ENCODE data around the gene HEATR5B. TPM values are rescaled to one million over a fixed set of nuclear protein-coding genes. Genes with fewer than 3 reads are reported as not detected.

The HEATR5B gene
- total and polyA plus RNA-seq, 9 of the 15 experiments (the other 6 are each of a cell fraction or from before 2014, with no cell fraction given) = 4.2 to 21.7 (median 12.2) TPM

DNA sequence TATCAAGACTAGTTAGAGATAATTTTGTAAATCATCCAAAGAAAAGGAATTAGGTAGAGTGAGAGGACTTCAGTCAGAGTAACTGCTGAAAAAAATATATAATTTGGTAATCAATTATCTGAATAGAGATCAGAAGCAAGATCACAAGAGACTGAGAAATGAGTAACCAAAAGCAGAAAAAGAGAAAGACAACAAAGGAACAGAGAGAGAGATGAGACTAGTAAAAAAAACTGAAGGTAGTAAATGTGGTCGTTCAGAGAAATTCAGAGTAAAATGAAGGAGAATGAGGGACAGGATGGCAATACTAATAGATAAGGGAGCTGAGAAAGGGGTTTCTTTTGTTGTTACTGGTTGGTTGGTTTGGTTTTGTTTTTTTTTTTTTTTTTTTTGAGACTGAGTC lies 134.3 kb downstream of the HEATR5B start:
- WGBS (ENCODE audit: insufficient coverage, low coverage, missing lambda C conversion rate) = 29% methylated on average over 1 of the region's 1 CpG
- Histone ChIP-seq H3K79me2 (ENCODE audit: control insufficient read depth, insufficient read depth, low read length) (peaks cover 43% of the 10 kb centered on the region), H3K9ac (ENCODE audit: insufficient read depth in 1 of 2, low read depth in 2 of 2, low read length in 2 of 2) (no peak overlapping the region), H3K27me3 (ENCODE audit: control insufficient read depth in 2 of 2, insufficient read depth in 2 of 2, low read length in 2 of 2) (no peaks in the 10 kb centered on the region), H3K36me3 (ENCODE audit: control insufficient read depth, insufficient read depth, low read length) (peaks cover 3% of the 10 kb centered on the region; the same call in 1 of the 3 replicates), H3K4me3 (no peak overlapping the region), H2AFZ (ENCODE audit: low read depth, low read length) (no peak overlapping the region), H4K20me1 (replicated peaks; ENCODE audit: control insufficient read depth, insufficient read depth, low read length) (no peaks in the 10 kb centered on the region), H3K9me3 (replicated peaks; ENCODE audit: control insufficient read depth, insufficient read depth, low read depth, low read length) (no peaks in the 10 kb centered on the region), H3K9me1 (ENCODE audit: control insufficient read depth, insufficient read depth, low read length) (no peaks in the 10 kb centered on the region), H3K4me2 (ENCODE audit: insufficient read depth, low read length) (no peak overlapping the region), H3K27ac (ENCODE audit: extremely low read depth, low read depth, low read length) (no peak overlapping the region), H3K4me1 (replicated peaks in 1 of 2; ENCODE audit: control insufficient read depth in 2 of 2, insufficient read depth in 2 of 2, low read length in 2 of 2) (peaks cover 0 to 9% of the 10 kb centered on the region in 2 experiments; a peak in 2 of 5 replicates)
- ChIA-PET CTCF (ENCODE audit: low intra/inter-chr PET ratio) (no interaction called here), POLR2A (interaction anchor here (0.7 to 1.9 kb wide), 2 partner anchors 12 to 14 kb away, joined by 3 to 4 read pairs; no protein-coding TSS in a partner anchor)
- ATAC-seq (no peak), FAIRE-seq (no peak), DNase-seq (ENCODE audit: extremely low read depth in 1 of 4, low spot score in 3 of 4) (no peak)
- no TSS peak for BruUV-seq (replicated peaks)
- intact Hi-C loops (cut with micrococcal nuclease) = no loop called here
- in situ Hi-C loops (cut with MboI) = no loop called here
- TF ChIP-seq BCL6 (CRISPR knock-in tag; IDR thresholded peaks at IDR 0.05) (no peak), MTA3 (IDR thresholded peaks at IDR 0.05; ENCODE audit: borderline replicate concordance) (no peak), MCM5 (IDR thresholded peaks at IDR 0.05; ENCODE audit: low read depth) (no peak), ZMIZ1 (IDR thresholded peaks at IDR 0.05; ENCODE audit: low read depth in 2 of 2, low read length in 2 of 2) (no peak), HNRNPL (IDR thresholded peaks at IDR 0.05; ENCODE audit: low read depth, low read length) (no peak), FOXK2 (conservative IDR thresholded peaks at IDR 0.05 in 1 of 2, IDR thresholded peaks at IDR 0.05 in 1 of 2; ENCODE audit: low read depth in 2 of 2) (no peak), ASH1L (IDR thresholded peaks at IDR 0.05; ENCODE audit: borderline replicate concordance, low read depth, partially characterized antibody) (no peak), FIP1L1 (IDR thresholded peaks at IDR 0.05; ENCODE audit: low read depth, low read length, poor library complexity, severe bottlenecking) (no peak), CGGBP1 (CRISPR knock-in tag; IDR thresholded peaks at IDR 0.05) (no peak), CBX3 (IDR thresholded peaks at IDR 0.05; ENCODE audit: borderline replicate concordance in 1 of 2, low read length in 2 of 2) (no peak), ZNF583 (CRISPR knock-in tag; IDR thresholded peaks at IDR 0.05) (no peak), HEY1 (CRISPR knock-in tag; IDR thresholded peaks at IDR 0.05; ENCODE audit: borderline replicate concordance) (no peak)
